ENCODE data around the gene REEP5.
A peak's percentile ranks its signal among the peaks of the same experiment; 100 is the strongest.
"Not testable (repeated sequence)": the region's sequence is repeated elsewhere in the genome, so short reads cannot be mapped to it uniquely, and the experiment has no call there.

The REEP5 gene

GRCh38 chr5:112921833-112922817, at the start of gene REEP5:
Gene REEP5 (minus strand): TSS chr5:112922227. CDS start chr5:112922190, 37 bp downstream.
- peak; percentile 76 for DNase-seq (ENCODE audit: low read depth)

- no peak for DNase-seq (ENCODE audit: low read depth)
Measured at GRCh38 chr5:112971276-112971675, 49.2 kb upstream of the REEP5 start.

GRCh38 chr5:112968411-112969106, 46.5 kb upstream of the REEP5 start:
- DNase-seq (ENCODE audit: low read depth) = no peak

GRCh38 chr5:112967520-112968083, 45.6 kb upstream of the REEP5 start:
- DNase-seq (ENCODE audit: low read depth) = no peak

- DNase-seq (ENCODE audit: low read depth) = no peak
Measured at GRCh38 chr5:112965733-112966306, 43.8 kb upstream of the REEP5 start.

- not testable (repeated sequence) for DNase-seq (ENCODE audit: low read depth)
Measured at GRCh38 chr5:112963374-112963733, 41.3 kb upstream of the REEP5 start.

GRCh38 chr5:112960863-112961504, 39.0 kb upstream of the REEP5 start:
- no peak for DNase-seq (ENCODE audit: low read depth)

- no peak for DNase-seq (ENCODE audit: low read depth)
Measured at GRCh38 chr5:112960315-112960714, 38.3 kb upstream of the REEP5 start.

GRCh38 chr5:112959872-112960271, 37.8 kb upstream of the REEP5 start:
- DNase-seq (ENCODE audit: low read depth) = not testable (repeated sequence)

- DNase-seq (ENCODE audit: low read depth) = no peak
Measured at GRCh38 chr5:112958093-112959088, 36.4 kb upstream of the REEP5 start.

- DNase-seq (ENCODE audit: low read depth) = no peak
Measured at GRCh38 chr5:112957036-112957808, 35.2 kb upstream of the REEP5 start.

- no peak for DNase-seq (ENCODE audit: low read depth)
Measured at GRCh38 chr5:112956606-112957005, 34.6 kb upstream of the REEP5 start.

- no peak for DNase-seq (ENCODE audit: low read depth)
Measured at GRCh38 chr5:112951124-112951702, 29.2 kb upstream of the REEP5 start.

- DNase-seq (ENCODE audit: low read depth) = no peak
Measured at GRCh38 chr5:112948458-112948857, 26.4 kb upstream of the REEP5 start.

- no peak for DNase-seq (ENCODE audit: low read depth)
Measured at GRCh38 chr5:112940670-112941069, 18.6 kb upstream of the REEP5 start.

- DNase-seq (ENCODE audit: low read depth) = no peak
Measured at GRCh38 chr5:112938286-112938685, 16.3 kb upstream of the REEP5 start.

- DNase-seq (ENCODE audit: low read depth) = no peak
Measured at GRCh38 chr5:112935675-112936074, 13.6 kb upstream of the REEP5 start.

- no peak for DNase-seq (ENCODE audit: low read depth)
Measured at GRCh38 chr5:112934366-112934663, 12.3 kb upstream of the REEP5 start.

- DNase-seq (ENCODE audit: low read depth) = no peak
Measured at GRCh38 chr5:112933651-112934365, 11.8 kb upstream of the REEP5 start.
